ENCODE results near the gene PAX4.

The PAX4 gene

GRCh38 chr7:127632276-127632910 lies 14.5 kb upstream of the PAX4 start:
- no peak for TF ChIP-seq TAF1 (IDR thresholded peaks at IDR 0.05; ENCODE audit: low read depth)
- no peak for TF ChIP-seq EGR1 (IDR thresholded peaks at IDR 0.05)
- TF ChIP-seq TEAD4 (IDR thresholded peaks at IDR 0.05): no peak
- TF ChIP-seq CEBPB (IDR thresholded peaks at IDR 0.05): no peak
- TF ChIP-seq, protein P1, sequence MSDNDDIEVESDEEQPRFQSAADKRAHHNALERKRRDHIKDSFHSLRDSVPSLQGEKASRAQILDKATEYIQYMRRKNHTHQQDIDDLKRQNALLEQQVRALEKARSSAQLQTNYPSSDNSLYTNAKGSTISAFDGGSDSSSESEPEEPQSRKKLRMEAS (IDR thresholded peaks at IDR 0.05): no peak
- no peak for TF ChIP-seq YY1 (IDR thresholded peaks at IDR 0.05; ENCODE audit: low read depth)
- no peak for TF ChIP-seq CREB1 (IDR thresholded peaks at IDR 0.05; ENCODE audit: low read depth)
- TF ChIP-seq, protein P2, sequence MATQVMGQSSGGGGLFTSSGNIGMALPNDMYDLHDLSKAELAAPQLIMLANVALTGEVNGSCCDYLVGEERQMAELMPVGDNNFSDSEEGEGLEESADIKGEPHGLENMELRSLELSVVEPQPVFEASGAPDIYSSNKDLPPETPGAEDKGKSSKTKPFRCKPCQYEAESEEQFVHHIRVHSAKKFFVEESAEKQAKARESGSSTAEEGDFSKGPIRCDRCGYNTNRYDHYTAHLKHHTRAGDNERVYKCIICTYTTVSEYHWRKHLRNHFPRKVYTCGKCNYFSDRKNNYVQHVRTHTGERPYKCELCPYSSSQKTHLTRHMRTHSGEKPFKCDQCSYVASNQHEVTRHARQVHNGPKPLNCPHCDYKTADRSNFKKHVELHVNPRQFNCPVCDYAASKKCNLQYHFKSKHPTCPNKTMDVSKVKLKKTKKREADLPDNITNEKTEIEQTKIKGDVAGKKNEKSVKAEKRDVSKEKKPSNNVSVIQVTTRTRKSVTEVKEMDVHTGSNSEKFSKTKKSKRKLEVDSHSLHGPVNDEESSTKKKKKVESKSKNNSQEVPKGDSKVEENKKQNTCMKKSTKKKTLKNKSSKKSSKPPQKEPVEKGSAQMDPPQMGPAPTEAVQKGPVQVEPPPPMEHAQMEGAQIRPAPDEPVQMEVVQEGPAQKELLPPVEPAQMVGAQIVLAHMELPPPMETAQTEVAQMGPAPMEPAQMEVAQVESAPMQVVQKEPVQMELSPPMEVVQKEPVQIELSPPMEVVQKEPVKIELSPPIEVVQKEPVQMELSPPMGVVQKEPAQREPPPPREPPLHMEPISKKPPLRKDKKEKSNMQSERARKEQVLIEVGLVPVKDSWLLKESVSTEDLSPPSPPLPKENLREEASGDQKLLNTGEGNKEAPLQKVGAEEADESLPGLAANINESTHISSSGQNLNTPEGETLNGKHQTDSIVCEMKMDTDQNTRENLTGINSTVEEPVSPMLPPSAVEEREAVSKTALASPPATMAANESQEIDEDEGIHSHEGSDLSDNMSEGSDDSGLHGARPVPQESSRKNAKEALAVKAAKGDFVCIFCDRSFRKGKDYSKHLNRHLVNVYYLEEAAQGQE (IDR thresholded peaks at IDR 0.05; ENCODE audit: low read depth): no peak
- TF ChIP-seq TCF12 (IDR thresholded peaks at IDR 0.05; ENCODE audit: low read depth): no peak
- TF ChIP-seq FOXM1 (IDR thresholded peaks at IDR 0.05; ENCODE audit: borderline replicate concordance, low read depth): no peak
- no peak for TF ChIP-seq RAD21 (IDR thresholded peaks at IDR 0.05; ENCODE audit: low read depth)
- no peak for TF ChIP-seq NFIC (IDR thresholded peaks at IDR 0.05)
- TF ChIP-seq ZBTB7A (IDR thresholded peaks at IDR 0.05; ENCODE audit: low read depth): no peak
- TF ChIP-seq, protein P3, sequence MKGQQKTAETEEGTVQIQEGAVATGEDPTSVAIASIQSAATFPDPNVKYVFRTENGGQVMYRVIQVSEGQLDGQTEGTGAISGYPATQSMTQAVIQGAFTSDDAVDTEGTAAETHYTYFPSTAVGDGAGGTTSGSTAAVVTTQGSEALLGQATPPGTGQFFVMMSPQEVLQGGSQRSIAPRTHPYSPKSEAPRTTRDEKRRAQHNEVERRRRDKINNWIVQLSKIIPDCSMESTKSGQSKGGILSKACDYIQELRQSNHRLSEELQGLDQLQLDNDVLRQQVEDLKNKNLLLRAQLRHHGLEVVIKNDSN (IDR thresholded peaks at IDR 0.05): no peak
- TF ChIP-seq EP300 (IDR thresholded peaks at IDR 0.05; ENCODE audit: borderline replicate concordance): no peak

- no peak for TF ChIP-seq TCF12 (IDR thresholded peaks at IDR 0.05; ENCODE audit: low read depth)
- TF ChIP-seq TAF1 (IDR thresholded peaks at IDR 0.05; ENCODE audit: low read depth): no peak
- peak; percentile 51 for TF ChIP-seq RAD21 (IDR thresholded peaks at IDR 0.05; ENCODE audit: low read depth)
- no peak for TF ChIP-seq ZBTB7A (IDR thresholded peaks at IDR 0.05; ENCODE audit: low read depth)
Measured at GRCh38 chr7:127629268-127629854, 11.4 kb upstream of the PAX4 start.

DNA sequence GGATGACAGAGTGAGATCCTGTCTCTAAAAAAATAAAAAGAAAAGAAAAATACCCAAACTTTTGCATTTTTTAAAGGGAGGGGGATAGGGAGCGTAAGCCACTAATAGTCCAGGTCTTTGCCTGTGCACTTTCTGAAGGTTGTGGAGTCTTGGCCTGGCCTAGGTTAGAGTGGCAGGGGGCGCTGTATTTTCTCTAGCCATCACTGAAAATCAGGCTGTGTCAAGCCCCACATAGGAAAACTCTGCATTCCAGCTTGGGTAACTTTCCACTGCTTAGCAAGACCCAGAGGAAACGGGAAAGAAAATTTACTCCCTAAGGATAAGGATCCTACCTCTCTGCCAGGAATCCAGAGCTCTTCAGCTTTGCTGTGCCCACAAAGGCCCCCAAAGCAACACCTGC lies 10.5 kb upstream of the PAX4 start:
- TF ChIP-seq TCF12 (IDR thresholded peaks at IDR 0.05; ENCODE audit: low read depth) (no peak), CREB1 (IDR thresholded peaks at IDR 0.05; ENCODE audit: low read depth) (no peak), EGR1 (IDR thresholded peaks at IDR 0.05) (no peak), YY1 (IDR thresholded peaks at IDR 0.05; ENCODE audit: low read depth) (no peak), TEAD4 (IDR thresholded peaks at IDR 0.05) (no peak), ZBTB7A (IDR thresholded peaks at IDR 0.05; ENCODE audit: low read depth) (no peak), NFIC (IDR thresholded peaks at IDR 0.05) (no peak), TAF1 (IDR thresholded peaks at IDR 0.05; ENCODE audit: low read depth) (no peak)
- TF ChIP-seq, protein P1 (IDR thresholded peaks at IDR 0.05): no peak
- TF ChIP-seq, protein P3 (IDR thresholded peaks at IDR 0.05): no peak
- TF ChIP-seq, protein P2 (IDR thresholded peaks at IDR 0.05; ENCODE audit: low read depth): no peak

DNA sequence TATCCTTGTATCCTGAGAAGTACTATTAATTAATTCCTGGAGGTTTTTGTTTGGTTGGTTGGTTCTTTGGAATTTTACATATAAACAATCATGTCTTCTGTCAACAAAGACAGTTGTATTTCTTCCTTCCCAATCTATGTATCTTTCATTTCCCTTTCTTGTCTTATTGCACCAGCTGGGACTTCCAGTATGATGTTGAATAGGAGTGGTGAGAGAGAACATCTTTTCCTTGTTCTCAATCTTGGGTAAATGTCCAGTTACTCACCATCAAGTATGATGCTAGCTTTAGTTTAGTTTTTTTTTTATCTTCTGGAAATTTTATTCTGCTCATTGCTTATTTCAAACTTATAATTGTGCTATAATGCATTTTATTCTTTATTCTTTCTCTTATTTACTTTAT lies 7.4 kb upstream of the PAX4 start:
- TF ChIP-seq RAD21 (IDR thresholded peaks at IDR 0.05; ENCODE audit: low read depth) (no peak), FOXM1 (IDR thresholded peaks at IDR 0.05; ENCODE audit: borderline replicate concordance, low read depth) (no peak), TAF1 (IDR thresholded peaks at IDR 0.05; ENCODE audit: low read depth) (no peak), NFIC (IDR thresholded peaks at IDR 0.05) (no peak), CREB1 (IDR thresholded peaks at IDR 0.05; ENCODE audit: low read depth) (no peak), EGR1 (IDR thresholded peaks at IDR 0.05) (no peak), TEAD4 (IDR thresholded peaks at IDR 0.05) (no peak), CEBPB (IDR thresholded peaks at IDR 0.05) (no peak), EP300 (IDR thresholded peaks at IDR 0.05; ENCODE audit: borderline replicate concordance) (no peak), YY1 (IDR thresholded peaks at IDR 0.05; ENCODE audit: low read depth) (no peak), TCF12 (IDR thresholded peaks at IDR 0.05; ENCODE audit: low read depth) (no peak), ZBTB7A (IDR thresholded peaks at IDR 0.05; ENCODE audit: low read depth) (no peak)
- TF ChIP-seq, protein P2 (IDR thresholded peaks at IDR 0.05; ENCODE audit: low read depth): no peak
- TF ChIP-seq, protein P3 (IDR thresholded peaks at IDR 0.05): no peak
- TF ChIP-seq, protein P1 (IDR thresholded peaks at IDR 0.05): no peak
